Osteocyte (in vitro differentiated cells): ENCODE measurements around the gene AKR1B15. TPM values are rescaled to one million over a fixed set of nuclear protein-coding genes. Genes with fewer than 3 reads are reported as not detected.
"Not testable (repeated sequence)": the region's sequence is repeated elsewhere in the genome, so short reads cannot be mapped to it uniquely, and the experiment has no call there.

ENCODE experiments used
- DNase-seq: peaks from one replicate; pipeline ENCODE4 v3.0.0; 2021; ENCODE audit warnings: mixed read lengths; ENCODE audit not compliant: unreplicated experiment; ENCODE audit errors: extremely low spot score
- H3K27ac Mint-ChIP-seq: one replicate; pipeline ENCODE4 v1.8.0; 2021; ENCODE audit warnings: mild to moderate bottlenecking, mixed read lengths; ENCODE audit not compliant: unreplicated experiment
- H3K27me3 Mint-ChIP-seq: one replicate; pipeline ENCODE4 v1.8.0; 2021; ENCODE audit warnings: mixed read lengths; ENCODE audit not compliant: unreplicated experiment
- H3K36me3 Mint-ChIP-seq: one replicate; pipeline ENCODE4 v1.8.0; 2021; ENCODE audit warnings: mixed read lengths; ENCODE audit not compliant: unreplicated experiment
- H3K4me1 Mint-ChIP-seq: one replicate; pipeline ENCODE4 v1.8.0; 2021; ENCODE audit warnings: mixed read lengths; ENCODE audit not compliant: unreplicated experiment
- H3K4me3 Mint-ChIP-seq: one replicate; pipeline ENCODE4 v1.8.0; 2021; ENCODE audit warnings: mild to moderate bottlenecking, moderate library complexity, mixed read lengths; ENCODE audit not compliant: unreplicated experiment
- H3K9me3 Mint-ChIP-seq: one replicate; pipeline ENCODE4 v1.8.0; 2021; ENCODE audit warnings: mixed read lengths; ENCODE audit not compliant: unreplicated experiment
- CTCF ChIP-seq: fragments of 200-600 bp; sonication (generic); IDR thresholded peaks from 2 replicates; pipeline ENCODE4 v1.5.0; 2021; ENCODE audit warnings: antibody characterized with exemption, mild to moderate bottlenecking, moderate library complexity
- total RNA-seq: library from RNA; stranded (reverse); gene quantifications from 2 replicates; pipeline ENCODE4 v1.2.1, GENCODE V29; 2021

Gene AKR1B15
- total RNA-seq, 1 donor from 2014 or later, result not detected

- no peak for TF ChIP-seq CTCF
- Mint-ChIP-seq H3K4me3 (no peak overlapping the region), H3K27ac (no peak overlapping the region), H3K4me1 (peaks cover 9% of the 10 kb centered on the region), H3K9me3 (no peaks in the 10 kb centered on the region), H3K27me3 (peaks cover 30% of the 10 kb centered on the region), H3K36me3 (no peaks in the 10 kb centered on the region)
- no peak for DNase-seq
These were observed 5.6 kb downstream of the AKR1B15 start for GRCh38 chr7:134554417-134554966.

- DNase-seq, result no peak
- Mint-ChIP-seq H3K36me3 (no peaks in the 10 kb centered on the region), H3K4me1 (no peaks in the 10 kb centered on the region), H3K9me3 (no peaks in the 10 kb centered on the region), H3K4me3 (no peak overlapping the region), H3K27me3 (peaks cover 23% of the 10 kb centered on the region), H3K27ac (no peak overlapping the region)
- no peak for TF ChIP-seq CTCF
These were observed 8.5 kb downstream of the AKR1B15 start for GRCh38 chr7:134557391-134557790.

- Mint-ChIP-seq H3K4me3 (no peak overlapping the region), H3K27me3 (peaks cover 23% of the 10 kb centered on the region), H3K4me1 (peaks cover 4% of the 10 kb centered on the region), H3K27ac (no peak overlapping the region), H3K36me3 (no peaks in the 10 kb centered on the region), H3K9me3 (no peaks in the 10 kb centered on the region)
- no peak for DNase-seq
- TF ChIP-seq CTCF, result no peak
These were observed 9.5 kb downstream of the AKR1B15 start for GRCh38 chr7:134558370-134558769.

GRCh38 chr7:134561616-134562015, 12.7 kb downstream of the AKR1B15 start:
- H3K9me3 Mint-ChIP-seq, DNase-seq, H3K36me3 Mint-ChIP-seq, H3K27ac Mint-ChIP-seq, H3K4me3 Mint-ChIP-seq, H3K4me1 Mint-ChIP-seq: not testable (repeated sequence)
- H3K27me3 Mint-ChIP-seq, result peaks cover 13% of the 10 kb centered on the region

GRCh38 chr7:134562136-134562535, 13.2 kb downstream of the AKR1B15 start:
- Mint-ChIP-seq H3K9me3 (no peaks in the 10 kb centered on the region), H3K4me3 (no peak overlapping the region), H3K36me3 (no peaks in the 10 kb centered on the region), H3K27ac (no peak overlapping the region), H3K27me3 (peaks cover 16% of the 10 kb centered on the region), H3K4me1 (peaks cover 8% of the 10 kb centered on the region)
- no peak for DNase-seq
- TF ChIP-seq CTCF, result no peak

GRCh38 chr7:134563398-134563749, 14.5 kb downstream of the AKR1B15 start:
- not testable (repeated sequence) for H3K9me3 Mint-ChIP-seq, H3K4me1 Mint-ChIP-seq, H3K4me3 Mint-ChIP-seq, H3K36me3 Mint-ChIP-seq, DNase-seq
- peak overlapping the region; percentile 23 for H3K27ac Mint-ChIP-seq
- peaks cover 15% of the 10 kb centered on the region for H3K27me3 Mint-ChIP-seq
